Right hindlimb (tissue), 1 donor: ENCODE results near the gene LYPD4.

Source experiments
- DNase-seq: peaks from one replicate; pipeline ENCODE4 v3.0.0-alpha.2; 2018

Gene LYPD4

DNA sequence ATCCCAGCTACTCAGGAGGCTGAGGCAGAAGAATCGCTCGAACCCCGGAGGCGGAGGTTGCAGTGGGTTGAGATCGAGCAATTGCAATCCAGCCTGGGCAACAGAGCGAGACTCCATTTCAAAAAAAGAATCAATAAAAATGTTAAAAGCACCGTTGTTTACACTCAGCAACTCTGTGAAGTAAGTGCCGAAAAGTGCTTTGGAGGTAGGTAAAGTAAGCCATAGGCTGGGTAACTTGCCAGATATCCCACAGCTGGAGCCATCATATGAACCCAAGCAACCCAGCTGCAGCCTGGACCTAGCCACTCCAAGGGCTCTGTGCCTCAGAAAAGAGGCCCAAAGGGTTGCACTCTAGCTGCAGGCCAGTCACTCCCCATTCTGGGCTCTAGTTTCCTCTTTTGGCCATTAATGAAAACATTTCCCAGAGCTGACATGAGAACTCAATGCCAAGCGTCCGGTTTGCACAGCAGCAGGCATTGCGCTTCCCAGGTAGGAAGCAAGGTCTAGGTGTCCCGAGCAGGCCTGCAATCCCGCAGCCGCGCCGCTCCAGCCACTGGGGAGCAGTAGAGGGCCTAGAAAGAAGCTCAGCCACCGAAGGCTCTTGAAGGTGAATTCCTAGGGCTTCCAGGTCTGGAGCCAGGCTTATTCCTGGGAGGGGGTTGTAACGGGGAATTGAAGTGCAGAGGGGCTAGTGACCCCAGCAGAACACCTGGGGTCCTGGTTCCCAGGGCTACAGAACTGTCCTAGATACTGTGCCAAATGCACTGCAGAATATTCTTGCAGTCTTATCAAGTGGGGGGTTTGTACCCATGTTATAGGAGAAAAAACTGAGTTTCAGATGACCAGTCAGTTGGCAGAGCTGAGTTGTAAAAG is 28.5 kb upstream of the LYPD4 start:
- DNase-seq: peak; percentile 67

DNA sequence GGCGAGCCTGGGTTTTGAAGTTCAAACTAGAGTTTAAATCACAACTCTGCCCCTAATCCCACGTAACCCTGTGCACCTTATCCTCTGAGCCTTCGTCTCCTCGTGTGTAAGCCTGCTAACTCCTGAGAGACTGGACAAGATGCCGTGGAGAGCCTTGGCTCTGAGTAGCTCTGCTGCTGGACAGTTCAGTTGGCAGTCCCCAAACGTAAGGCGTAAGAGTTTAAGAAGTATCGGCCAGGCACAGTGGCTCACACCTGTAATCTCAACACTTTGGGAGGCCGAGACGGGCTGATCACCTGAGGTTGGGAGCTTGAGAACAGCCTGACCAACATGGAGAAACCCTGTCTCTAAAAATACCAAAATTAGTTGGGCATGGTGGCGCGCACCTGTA is 27.9 kb upstream of the LYPD4 start:
- DNase-seq: no peak

DNA sequence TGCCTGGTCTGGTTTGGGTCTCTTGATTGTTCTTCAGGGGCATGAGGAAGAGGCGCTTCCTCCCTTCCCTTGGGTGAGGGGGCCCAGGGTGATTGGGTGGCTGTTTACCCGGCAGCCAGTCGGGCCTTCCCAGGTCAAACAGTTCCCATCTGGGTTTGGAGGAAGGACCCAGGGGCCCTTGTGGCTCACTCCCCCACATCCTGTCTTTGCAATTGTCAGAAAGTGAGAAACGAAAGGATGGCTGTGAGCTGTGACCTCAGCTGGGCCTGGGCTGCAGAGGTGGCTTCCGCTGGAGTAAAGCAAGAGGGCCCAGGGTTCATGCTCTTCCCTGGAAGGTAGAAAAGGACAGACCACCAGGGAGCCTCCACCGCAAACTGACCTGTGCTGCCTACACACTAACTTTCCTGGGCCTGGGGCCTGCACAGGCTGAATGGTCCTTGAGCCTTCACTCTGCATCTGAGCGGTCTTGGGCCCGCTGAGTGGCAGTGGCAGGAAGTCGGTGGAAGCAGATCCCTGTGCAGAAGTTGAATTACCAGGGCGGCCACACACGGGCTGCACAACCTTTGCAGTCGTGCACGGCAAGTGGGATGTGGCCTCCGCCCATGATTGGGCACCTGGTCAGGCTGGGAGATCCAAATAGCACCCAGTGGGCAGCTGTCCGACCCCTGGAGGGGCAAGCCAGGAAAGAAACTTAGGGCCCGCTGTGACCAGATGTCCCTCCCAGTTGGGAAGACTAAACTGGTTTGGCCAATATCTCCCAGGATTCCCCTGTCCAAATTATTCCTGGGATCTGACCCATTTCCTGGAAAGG is 27.3 kb upstream of the LYPD4 start:
- DNase-seq: peak; percentile 23

DNA sequence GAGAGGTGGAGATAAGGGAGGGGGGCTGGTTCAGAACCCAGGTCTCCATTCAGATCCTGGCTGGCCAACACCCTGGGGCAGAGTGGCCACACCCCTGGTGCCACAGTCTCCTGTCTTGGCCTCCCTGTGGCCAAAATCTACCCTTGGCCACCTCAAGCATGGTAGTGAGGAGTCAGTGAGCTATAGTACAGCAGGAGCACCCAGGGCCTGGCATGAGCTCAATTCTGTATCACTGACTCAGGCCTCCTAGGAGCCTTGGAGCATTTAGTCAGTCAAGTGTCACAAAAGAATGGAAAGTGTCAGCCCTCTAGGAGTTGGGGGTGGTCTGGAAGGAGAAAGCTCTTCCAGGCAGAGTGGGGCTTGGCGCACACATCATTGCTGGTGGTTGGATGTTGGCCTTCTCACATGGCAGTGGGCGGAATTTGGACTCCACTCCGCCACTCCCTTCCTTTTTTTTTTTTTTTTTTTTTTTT is 26.0 kb upstream of the LYPD4 start:
- peak; percentile 31 for DNase-seq

DNA sequence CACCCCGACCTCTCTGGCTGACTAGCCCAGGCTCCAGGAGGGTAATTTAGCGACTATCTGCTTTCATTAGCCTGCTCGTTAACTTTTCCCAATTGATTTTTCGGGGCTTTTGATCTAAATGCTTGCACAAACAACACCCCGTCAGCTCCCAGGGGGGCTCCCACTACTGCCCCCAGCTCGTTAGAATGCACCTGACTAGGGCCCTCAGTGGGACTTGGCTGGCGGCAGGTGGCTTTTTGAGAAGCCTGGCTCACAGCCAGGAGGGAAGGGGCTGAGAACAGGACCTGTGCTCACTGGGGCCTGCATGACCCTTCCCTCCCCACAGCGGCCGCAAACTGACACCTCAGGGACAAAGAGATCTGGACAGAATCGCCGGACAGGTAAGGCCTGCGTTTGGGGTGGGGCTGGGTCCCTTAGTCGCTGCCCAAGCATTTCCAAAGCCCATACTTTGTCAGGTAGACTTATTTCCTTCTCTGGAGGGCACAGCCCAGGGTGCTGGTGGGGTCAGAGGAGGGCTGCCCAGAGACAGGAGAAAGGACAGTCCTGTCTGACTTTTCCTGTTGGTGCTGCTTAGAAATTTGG is 25.0 kb upstream of the LYPD4 start:
- DNase-seq: no peak

DNA sequence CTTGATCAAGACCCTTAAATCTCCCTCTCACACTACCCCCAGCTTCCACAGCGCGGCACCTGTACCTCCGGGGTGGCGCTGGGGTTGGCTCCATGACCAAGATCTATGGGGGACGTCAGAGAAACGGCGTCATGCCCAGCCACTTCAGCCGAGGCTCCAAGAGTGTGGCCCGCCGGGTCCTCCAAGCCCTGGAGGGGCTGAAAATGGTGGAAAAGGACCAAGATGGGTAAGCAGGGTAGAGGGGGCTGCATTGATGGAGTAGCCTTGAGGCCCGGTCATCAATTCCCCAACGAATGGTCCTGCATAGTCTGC is 24.5 kb upstream of the LYPD4 start:
- DNase-seq: no peak

DNA sequence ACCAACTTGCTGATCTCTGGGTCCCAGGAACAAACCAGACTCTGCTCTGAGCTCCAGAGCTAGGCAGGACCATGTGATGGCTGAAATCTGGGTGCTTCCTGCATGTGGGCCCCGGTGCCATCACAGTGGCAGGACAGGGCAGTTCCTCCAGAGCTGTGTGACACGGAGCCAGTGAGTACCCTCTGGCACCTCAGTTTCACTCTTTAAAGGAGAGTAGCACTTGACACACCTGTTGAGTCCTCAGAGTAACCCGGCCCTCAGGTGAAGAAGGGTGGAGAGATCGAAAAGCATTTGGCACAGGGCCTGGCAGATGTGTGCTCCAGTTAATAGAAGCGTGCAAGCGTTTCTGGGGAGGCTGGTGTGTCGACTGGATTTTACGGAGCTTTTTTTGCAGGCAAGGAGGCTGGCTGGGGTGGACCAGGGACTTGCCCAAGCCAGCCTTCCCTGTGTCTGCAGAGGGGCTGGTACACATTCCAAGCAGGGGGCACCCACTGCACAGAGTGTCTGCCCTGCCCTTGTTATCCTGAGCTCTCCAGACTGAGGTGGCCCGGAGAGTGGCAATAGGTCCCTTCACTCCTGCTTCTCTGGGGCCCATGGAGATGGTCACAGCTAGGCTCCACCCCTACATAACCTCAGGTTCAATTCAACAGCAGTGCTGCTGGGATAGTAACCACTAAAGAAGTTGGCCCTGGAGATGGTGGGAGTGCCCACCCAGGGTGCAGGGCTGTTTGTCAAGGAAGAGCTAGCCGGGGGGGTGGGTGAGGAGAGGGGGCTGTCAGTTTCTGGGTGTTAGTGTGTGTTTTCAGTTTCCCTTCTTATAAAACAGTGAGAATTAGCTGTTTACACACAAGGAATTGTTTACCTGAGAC is 23.9 kb upstream of the LYPD4 start:
- DNase-seq: no peak

DNA sequence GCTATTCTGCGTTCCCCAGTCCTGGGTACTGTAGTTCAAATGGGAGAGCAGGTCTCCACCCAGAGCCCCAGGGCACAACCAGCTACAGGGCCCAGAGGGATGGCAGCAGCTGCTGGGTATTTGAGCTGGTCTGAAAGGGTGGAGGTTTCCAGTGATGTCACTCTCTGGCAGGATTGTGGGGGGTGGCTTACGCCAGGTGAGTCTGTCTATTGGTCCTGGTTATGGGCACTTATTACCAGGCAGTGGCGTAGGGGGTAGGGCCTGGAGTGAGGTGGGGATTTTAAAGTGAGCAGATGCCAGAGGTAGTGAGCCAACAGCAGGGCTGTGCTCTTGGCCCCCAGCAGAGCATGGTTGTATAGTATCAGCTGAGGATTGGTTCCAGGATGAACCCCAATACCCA is 21.8 kb upstream of the LYPD4 start:
- DNase-seq: no peak

DNA sequence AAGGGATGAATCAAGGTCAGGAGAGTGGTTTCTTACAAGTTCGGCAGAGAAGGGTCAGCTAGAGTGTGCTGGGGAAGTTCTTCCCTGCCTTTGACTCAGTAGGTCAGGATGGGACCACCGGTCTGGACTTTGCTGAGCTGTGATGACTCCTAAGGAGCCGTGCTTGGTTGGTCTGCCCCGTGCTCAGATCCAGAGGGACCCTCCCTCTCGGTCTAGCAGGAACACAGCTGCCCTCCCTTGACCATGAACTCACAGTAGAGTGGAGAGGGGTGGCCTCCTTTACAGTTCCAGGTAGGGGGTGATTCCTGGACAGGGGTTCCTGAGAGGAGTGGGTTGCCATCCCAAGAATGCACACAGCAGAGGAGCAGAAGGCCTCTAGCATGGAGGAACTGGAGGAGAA is 19.9 kb upstream of the LYPD4 start:
- no peak for DNase-seq

DNA sequence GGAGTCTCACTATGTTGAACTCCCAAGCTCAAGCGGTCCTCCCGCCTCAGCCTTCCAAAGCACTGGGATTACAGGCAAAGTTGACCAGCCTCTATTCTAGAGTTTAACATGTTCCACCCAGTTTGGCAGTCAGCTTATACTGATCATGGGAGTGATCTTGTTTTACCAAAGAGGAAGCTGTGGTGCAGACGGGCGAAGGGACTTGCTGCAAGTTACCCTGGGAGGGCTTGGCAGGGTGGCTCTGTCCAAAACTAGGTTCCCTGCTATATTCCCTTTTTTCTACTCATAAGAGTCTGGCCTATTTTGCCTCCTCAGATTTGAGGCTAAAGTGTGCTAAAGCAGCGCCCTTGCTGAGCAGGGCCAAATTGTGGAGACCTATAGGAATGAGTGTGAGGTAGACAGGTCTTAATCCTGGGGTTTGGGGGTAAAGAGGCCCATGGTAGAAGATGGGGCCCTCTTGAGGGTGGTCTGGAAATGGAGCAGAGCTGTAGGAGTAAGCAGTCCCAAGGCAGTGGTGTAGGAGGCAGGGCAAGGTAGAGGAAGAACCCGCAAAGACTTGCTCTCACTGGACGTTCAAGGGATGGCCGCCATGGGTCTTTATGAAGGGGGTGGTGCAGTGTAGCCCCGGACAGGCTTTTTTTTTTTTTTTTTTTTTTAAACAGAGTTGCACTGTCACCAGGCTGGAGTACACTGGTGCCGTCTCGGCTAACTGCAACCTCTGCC is 18.9 kb upstream of the LYPD4 start:
- no peak for DNase-seq

DNA sequence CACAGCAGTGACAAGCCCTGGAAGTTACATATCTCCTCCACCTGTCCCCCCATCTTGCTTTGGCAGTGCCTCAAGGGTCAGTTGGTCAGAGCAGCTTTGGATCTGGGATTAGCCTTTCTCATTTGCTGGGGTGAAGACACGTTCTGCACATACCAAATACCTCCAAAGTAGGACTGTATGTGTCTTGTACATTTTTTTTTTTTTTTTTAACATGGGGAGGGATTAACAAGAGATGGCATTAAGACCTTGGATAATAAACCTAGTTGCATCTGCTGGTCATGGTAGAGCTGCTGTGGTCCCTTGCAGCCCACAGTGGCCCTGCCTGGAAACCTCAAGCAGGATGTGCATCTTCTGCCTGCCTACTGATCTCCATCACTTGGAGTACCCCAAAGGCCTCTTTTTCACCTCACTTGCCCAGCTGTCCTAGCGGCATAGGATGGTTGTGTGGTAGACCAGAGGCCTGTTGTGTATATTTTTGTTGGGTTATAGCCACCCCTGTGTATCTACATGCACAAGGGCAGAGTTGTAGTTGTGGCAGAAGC is 18.0 kb upstream of the LYPD4 start:
- DNase-seq: no peak

DNA sequence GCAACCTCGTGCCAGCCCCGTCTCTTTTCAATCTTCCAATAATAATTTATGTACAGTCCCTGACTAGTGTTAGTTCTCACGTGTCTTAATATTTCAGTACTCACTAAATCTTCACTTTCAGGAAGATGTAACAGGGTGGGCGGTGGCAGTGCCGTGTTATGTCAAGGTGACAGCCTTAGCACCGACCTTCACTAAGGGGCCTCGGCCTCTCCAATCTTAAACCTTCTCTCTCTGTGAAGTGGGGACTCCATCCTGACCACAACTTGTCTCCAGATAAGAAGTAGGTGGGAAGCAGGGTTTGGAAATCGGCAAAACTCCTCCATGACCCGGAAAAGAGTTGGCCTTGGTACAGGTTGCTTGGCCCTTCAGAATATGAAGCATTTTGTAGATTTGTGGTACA is 17.4 kb upstream of the LYPD4 start:
- DNase-seq: no peak

DNA sequence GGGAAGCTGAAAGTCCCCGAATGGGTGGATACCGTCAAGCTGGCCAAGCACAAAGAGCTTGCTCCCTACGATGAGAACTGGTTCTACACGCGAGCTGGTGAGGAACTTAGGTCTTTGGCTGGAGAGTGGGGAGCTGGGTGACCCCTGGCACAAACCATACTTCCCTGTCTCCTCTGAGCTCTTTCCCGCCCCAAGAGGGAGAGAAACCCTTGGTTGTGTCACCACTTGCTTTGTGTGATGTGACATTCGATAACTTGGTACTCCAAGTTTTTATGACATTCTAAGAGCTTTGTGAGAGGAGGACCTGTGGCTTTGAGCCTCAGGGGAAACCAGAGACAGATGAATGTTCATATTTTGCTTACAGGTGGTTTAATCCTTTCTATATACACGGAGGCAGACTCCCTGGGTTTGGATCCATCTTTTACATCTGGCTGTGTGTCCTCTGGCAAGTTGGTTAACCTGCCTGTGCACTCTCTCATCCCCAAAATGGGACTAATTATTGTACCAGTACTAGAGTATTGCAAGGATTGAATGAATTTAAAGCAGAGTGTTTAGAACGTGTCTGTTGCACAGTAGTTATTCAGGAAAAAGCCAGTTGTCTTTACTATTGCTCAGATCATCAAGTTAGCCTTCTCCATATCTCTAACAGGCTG is 16.8 kb upstream of the LYPD4 start:
- DNase-seq: no peak

DNA sequence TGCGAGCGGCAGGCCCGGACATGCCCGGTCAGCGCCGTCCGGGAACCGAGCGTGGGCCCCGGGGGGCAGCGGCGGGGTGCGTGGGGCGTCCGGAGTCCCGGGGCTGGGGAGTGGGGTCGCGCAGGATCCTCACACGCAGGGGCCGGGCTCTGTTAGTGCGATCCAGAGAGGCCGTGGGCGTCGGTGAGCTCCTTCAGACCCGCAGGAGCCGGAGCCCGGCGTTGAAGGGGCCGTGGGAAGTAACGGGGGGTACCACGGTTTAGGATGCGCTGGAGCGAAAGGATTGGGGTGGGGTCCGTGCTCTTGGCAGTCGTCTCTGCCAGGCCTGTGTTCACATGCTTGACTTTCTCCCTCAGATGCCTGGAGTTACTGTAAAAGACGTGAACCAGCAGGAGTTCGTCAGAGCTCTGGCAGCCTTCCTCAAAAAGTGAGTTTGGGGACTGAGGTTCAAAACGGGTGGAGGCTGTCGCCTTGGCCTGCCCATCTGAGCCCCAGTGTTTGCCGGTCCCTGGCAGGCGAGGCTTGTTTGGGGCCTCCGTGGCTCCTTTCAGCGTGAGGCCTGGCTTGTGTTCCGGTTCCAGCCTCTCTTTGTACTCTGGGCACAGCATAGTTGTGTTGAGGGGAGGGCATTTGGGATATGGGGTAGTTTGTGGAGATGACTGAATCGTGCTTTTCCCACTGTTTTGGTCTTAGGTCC is 16.1 kb upstream of the LYPD4 start:
- peak; percentile 47 for DNase-seq

DNA sequence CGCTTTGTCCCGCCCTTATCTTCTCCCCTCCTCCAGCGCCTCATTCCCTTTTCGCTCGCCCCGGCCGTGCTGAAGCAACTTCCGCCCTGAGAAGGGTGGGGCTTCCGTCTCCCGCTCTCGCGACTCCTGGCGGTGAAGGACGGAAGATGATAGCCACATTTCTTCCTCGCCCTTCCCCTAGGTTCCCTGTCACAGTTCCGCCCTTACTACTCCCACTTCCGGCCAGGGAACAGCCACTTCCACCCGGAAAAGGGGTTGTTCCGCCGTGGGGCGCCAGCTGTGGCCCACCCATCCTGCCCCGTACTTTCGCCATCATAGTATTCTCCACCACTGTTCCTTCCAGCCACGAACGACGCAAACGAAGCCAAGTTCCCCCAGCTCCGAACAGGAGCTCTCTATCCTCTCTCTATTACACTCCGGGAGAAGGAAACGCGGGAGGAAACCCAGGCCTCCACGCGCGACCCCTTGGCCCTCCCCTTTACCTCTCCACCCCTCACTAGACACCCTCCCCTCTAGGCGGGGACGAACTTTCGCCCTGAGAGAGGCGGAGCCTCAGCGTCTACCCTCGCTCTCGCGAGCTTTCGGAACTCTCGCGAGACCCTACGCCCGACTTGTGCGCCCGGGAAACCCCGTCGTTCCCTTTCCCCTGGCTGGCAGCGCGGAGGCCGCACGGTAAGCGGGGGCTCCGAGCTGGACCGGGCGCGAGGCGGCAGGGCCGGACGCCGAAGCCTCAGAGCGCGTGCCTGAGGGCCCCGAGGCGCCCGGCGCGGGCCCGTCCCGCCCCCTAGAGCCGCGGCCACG is 15.3 kb upstream of the LYPD4 start, which contains the start of gene RPS19:
TSS of gene RPS19 (plus strand) at position 638 of the 801 bp plus-strand sequence. CDS start 520 bp downstream, outside the sequence.
- DNase-seq: peak; percentile 100

DNA sequence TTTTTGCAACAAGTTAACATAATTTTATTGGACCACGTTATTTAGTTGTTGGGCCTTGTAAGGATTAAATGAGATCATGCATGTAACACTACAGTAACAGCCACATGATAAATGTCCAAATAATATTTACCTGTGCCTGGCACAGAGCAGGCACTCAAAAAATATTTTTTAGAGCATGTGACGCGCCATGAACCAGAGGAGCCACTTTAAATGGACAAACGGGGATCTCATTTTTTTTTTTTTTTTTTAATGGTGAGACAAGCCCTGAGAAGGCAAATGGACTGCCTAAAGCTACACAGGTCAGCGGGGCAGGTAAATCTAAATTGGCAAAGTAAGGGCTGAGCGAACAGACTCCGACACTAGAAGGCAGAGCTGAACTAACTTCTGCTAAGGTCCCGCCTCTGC is 14.7 kb upstream of the LYPD4 start:
- DNase-seq: no peak

DNA sequence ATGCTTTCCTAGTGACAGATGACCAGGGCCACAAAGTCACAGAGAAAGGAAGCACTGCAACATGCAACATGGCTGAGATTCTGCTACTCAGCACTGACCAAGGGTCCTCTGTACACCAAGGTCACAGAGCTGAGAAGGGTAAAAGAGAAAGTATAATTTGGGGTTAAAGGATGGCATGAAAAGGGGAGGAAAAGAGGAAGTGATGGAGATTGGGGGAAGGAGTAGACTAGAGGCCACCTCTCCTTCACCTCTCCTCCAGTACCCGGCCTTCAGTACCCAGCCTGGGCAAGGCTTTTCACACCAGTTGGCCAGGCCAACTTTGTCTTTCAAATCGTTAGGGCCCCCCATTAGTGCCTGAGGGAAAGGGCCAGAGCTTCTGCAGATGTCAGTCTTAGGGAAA is 9.3 kb upstream of the LYPD4 start:
- DNase-seq: no peak

DNA sequence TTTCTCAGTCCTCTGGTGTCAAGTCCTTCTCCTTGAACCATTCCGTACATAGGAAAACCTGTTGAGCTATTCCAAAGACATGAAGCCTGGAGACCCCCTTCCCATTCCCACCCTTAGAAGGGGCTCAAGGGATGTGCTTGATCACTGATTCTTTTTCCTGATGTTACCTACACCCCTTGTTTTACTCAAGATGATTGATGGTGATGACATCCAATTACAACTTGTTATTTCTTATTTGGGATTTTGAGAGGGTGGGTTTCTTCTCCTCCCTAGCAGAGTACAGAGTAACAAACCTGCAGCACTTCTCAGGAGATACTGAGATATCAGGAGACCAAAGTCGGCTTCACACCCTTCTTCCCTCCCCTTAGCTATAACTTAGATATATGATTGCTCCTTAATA is 8.9 kb upstream of the LYPD4 start:
- no peak for DNase-seq

DNA sequence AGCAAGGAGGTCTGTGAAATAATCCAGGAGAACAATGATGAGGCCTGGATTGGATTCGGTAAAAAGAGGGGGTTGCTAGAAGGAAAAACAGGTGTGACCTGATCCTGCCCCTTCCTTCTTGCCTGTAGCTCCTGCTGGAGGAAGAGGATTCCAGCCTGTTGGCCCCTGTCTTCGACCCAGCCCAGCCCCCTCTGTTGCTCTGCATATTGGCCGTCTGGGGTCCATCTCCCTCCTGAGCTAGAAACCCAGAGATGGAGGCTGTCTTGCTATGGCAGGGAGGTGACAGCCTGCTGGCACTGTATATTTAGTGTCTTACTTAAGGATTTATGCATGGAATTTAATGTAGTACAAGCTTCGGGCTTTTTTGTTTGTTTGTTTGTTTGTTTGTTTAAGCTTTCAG is 7.0 kb upstream of the LYPD4 start:
- DNase-seq: no peak

DNA sequence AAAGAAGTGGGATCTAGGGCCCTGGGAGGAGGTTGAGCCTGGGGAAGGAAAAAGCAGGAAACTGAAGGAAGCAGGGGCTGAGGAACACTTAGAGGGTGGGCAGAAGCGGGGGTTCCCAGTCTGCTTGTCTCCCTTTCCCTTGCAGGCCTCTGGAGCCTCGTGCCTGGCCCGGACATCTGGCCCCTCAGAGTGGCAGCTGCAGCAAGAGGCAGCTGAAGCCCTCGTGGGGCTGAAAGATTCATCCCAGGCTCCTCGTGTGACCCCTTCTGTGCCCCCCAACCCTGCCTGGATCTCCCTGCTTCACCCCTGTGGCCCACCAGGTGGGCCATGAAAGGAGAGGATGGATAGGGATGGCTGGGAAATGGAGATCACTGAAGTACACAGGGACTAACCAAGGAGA is 5.9 kb upstream of the LYPD4 start:
- DNase-seq: no peak
